ENCODE data around the gene ANTXRL. TPM values are rescaled to one million over a fixed set of nuclear protein-coding genes. Genes with fewer than 3 reads are reported as not detected.
"Not testable (repeated sequence)": the region's sequence is repeated elsewhere in the genome, so short reads cannot be mapped to it uniquely, and the experiment has no call there.

ANTXRL gene
- total RNA-seq, 4 donors from 2014 or later = not detected

- WGBS, 2 donors = 81 to 91% methylated on average over 10 of the region's 10 CpGs
- no peak overlapping the region for H3K4me3 ChIP-seq (ENCODE audit: low read depth, poor library complexity, severe bottlenecking)
- DNase-seq (ENCODE audit: low spot score in 2 of 2) = peak; percentile 11 to 67
- intact Hi-C loops (cut with DNase I; ENCODE audit: low total_unique reads) = no loop called here
- no peak for TF ChIP-seq CTCF (IDR thresholded peaks at IDR 0.05)
- no peak for TF ChIP-seq POLR2A (IDR thresholded peaks at IDR 0.05)
These were observed 18.5 kb upstream of the ANTXRL start for GRCh38 chr10:46268076-46268881.

DNA sequence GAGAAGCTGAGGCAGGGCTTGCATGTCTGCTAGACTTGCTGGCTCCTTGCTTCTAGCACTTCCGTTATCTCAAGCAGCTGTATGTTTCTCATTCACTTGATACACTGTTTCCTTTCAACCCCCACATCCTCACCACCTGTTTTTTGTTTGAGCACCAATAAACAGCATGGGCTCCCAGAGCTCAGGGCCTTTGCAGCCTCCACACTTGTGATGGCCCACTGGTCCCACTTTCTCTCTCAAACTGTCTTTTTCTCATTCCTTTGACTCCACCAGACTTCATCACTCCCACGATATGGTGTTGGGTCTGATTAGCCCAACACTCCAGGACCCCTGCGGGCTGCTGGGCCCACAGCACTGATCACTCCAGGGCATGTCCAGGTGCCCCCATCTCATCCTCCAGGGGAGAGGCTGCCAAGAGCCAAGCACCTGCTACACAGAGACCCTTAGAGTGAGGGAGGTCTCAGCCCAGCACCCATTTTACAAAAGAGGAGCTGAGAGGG lies 17.2 kb upstream of the ANTXRL start:
- intact Hi-C loops (cut with DNase I; ENCODE audit: low total_unique reads); H3K4me3 ChIP-seq (ENCODE audit: low read depth, poor library complexity, severe bottlenecking): not testable (repeated sequence)
- WGBS, 2 donors = 81 to 85% methylated on average over 3 of the region's 3 CpGs
- peak in 1 of 2 donors; percentile 72 for DNase-seq (ENCODE audit: low spot score in 2 of 2)

GRCh38 chr10:46270086-46270811 lies 16.5 kb upstream of the ANTXRL start:
- no peak for TF ChIP-seq POLR2A (IDR thresholded peaks at IDR 0.05)
- TF ChIP-seq CTCF (IDR thresholded peaks at IDR 0.05) = no peak
- H3K4me3 ChIP-seq (ENCODE audit: low read depth, poor library complexity, severe bottlenecking) = no peak overlapping the region
- no peak for DNase-seq (ENCODE audit: low spot score in 2 of 2)
- intact Hi-C loops (cut with DNase I; ENCODE audit: low total_unique reads) = no loop called here
- 80 to 87% methylated on average over 5 to 7 of the region's 7 CpGs for WGBS, 2 donors

GRCh38 chr10:46270963-46271530 lies 15.8 kb upstream of the ANTXRL start:
- WGBS, 2 donors = 92 to 95% methylated on average over 7 of the region's 7 CpGs
- intact Hi-C loops (cut with DNase I; ENCODE audit: low total_unique reads); H3K4me3 ChIP-seq (ENCODE audit: low read depth, poor library complexity, severe bottlenecking): not testable (repeated sequence)
- peak in 1 of 2 donors; percentile 63 for DNase-seq (ENCODE audit: low spot score in 2 of 2)

- intact Hi-C loops (cut with DNase I; ENCODE audit: low total_unique reads); H3K4me3 ChIP-seq (ENCODE audit: low read depth, poor library complexity, severe bottlenecking): not testable (repeated sequence)
- DNase-seq (ENCODE audit: low spot score in 2 of 2) = peak in 1 of 2 donors; percentile 45
- 66 to 90% methylated on average over 3 to 4 of the region's 4 CpGs for WGBS, 2 donors
These were observed 14.8 kb upstream of the ANTXRL start for GRCh38 chr10:46271795-46272499.

DNA sequence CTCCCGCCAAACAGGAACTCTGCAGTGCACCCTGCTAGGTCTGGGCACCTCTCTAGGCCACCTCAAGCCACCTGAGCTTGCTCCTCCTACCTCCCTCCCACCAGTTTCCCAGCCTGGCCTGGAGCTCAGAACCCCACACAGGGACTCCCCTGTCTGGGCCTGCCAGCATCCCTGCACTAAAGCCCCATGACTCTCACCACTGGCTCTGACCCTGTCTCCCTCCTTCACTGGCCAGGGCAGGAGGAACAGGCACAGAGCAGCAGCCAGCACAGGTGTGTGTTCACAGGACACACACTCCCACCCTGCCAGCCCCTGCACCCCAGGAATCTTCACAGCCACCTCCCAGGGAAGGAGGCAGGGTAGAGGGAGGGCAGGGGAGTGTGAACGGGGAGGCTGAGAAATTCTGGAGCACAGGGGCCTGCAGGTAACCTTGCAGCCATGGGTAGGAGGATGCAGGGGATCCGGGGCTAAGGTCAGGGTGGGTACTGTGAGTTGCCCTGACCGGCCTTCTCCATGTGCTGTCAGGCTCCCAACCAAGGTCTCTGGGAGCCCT lies 13.9 kb upstream of the ANTXRL start:
- TF ChIP-seq CTCF (IDR thresholded peaks at IDR 0.05) = no peak
- no peak for TF ChIP-seq POLR2A (IDR thresholded peaks at IDR 0.05)

More for the DNA sequence above, 13.9 kb upstream of the ANTXRL start:
- intact Hi-C loops (cut with DNase I; ENCODE audit: low total_unique reads) = no loop called here
- no peak overlapping the region for H3K4me3 ChIP-seq (ENCODE audit: low read depth, poor library complexity, severe bottlenecking)
- WGBS, 2 donors = 75 to 94% methylated on average over 4 of the region's 4 CpGs
- DNase-seq (ENCODE audit: low spot score in 2 of 2) = peak in 1 of 2 donors; percentile 68

Measured in lower leg skin (tissue), 4 donors.